Endothelial cell (in vitro differentiated cells): Measurements from ENCODE around the gene ENAH. TPM values are rescaled to one million over a fixed set of nuclear protein-coding genes. Genes with fewer than 3 reads are reported as not detected.
"Not testable (repeated sequence)": the region's sequence is repeated elsewhere in the genome, so short reads cannot be mapped to it uniquely, and the experiment has no call there.

Source experiments
- DNase-seq: peaks from one replicate; pipeline ENCODE4 v3.0.0; 2021; ENCODE audit warnings: low spot score
- H3K27ac Mint-ChIP-seq: one replicate; pipeline ENCODE4 v1.8.0; 2021; ENCODE audit warnings: mixed read lengths, inconsistent platforms; ENCODE audit not compliant: unreplicated experiment
- H3K27me3 Mint-ChIP-seq: one replicate; pipeline ENCODE4 v1.8.0; 2021; ENCODE audit warnings: mild to moderate bottlenecking, moderate library complexity, mixed read lengths, inconsistent platforms; ENCODE audit not compliant: unreplicated experiment
- H3K36me3 Mint-ChIP-seq: one replicate; pipeline ENCODE4 v1.8.0; 2021; ENCODE audit warnings: mild to moderate bottlenecking, low read depth, mixed read lengths, inconsistent platforms; ENCODE audit not compliant: unreplicated experiment
- H3K4me1 Mint-ChIP-seq: one replicate; pipeline ENCODE4 v1.8.0; 2021; ENCODE audit warnings: mild to moderate bottlenecking, mixed read lengths, inconsistent platforms; ENCODE audit not compliant: unreplicated experiment
- H3K4me3 Mint-ChIP-seq: one replicate; pipeline ENCODE4 v1.8.0; 2021; ENCODE audit warnings: mild to moderate bottlenecking, mixed read lengths, inconsistent platforms; ENCODE audit not compliant: unreplicated experiment
- H3K9me3 Mint-ChIP-seq: one replicate; pipeline ENCODE4 v1.8.0; 2021; ENCODE audit warnings: mixed read lengths, inconsistent platforms; ENCODE audit not compliant: unreplicated experiment
- CTCF ChIP-seq: fragments of 200-600 bp; sonication (generic); IDR thresholded peaks from one replicate; pipeline ENCODE4 v1.5.0; 2021; ENCODE audit warnings: antibody characterized with exemption; ENCODE audit not compliant: unreplicated experiment
- total RNA-seq: library from RNA; stranded (reverse); fragmentation: NEBNext Ultra II Directional; extraction: Animal tissue kit (Norgen Biotek cat#: 25700); gene quantifications from one replicate; pipeline ENCODE4 v1.2.1, GENCODE V29; 2021; ENCODE audit not compliant: unreplicated experiment

The ENAH gene
- total RNA-seq, 1 donor from 2014 or later, result 82.9 TPM

GRCh38 chr1:225520587-225521227 is 132.2 kb downstream of the ENAH start:
- H3K27ac Mint-ChIP-seq, result no peak overlapping the region
- peaks cover 14% of the 10 kb centered on the region for H3K36me3 Mint-ChIP-seq
- no peak for TF ChIP-seq CTCF
- DNase-seq, result no peak
- peaks cover 10% of the 10 kb centered on the region for H3K4me1 Mint-ChIP-seq
- no peaks in the 10 kb centered on the region for H3K9me3 Mint-ChIP-seq
- H3K4me3 Mint-ChIP-seq, result no peak overlapping the region
- H3K27me3 Mint-ChIP-seq, result peaks cover 9% of the 10 kb centered on the region

GRCh38 chr1:225519166-225519863 is 133.6 kb downstream of the ENAH start:
- Mint-ChIP-seq H3K4me1 (peaks cover 10% of the 10 kb centered on the region), H3K27me3 (peaks cover 9% of the 10 kb centered on the region), H3K36me3 (peaks cover 14% of the 10 kb centered on the region), H3K9me3 (no peaks in the 10 kb centered on the region), H3K27ac (no peak overlapping the region), H3K4me3 (no peak overlapping the region)
- no peak for TF ChIP-seq CTCF
- peak; percentile 17 for DNase-seq

GRCh38 chr1:225517697-225518096 is 135.2 kb downstream of the ENAH start:
- TF ChIP-seq CTCF, result no peak
- peaks cover 14% of the 10 kb centered on the region for H3K36me3 Mint-ChIP-seq

GRCh38 chr1:225517221-225517620 is 135.7 kb downstream of the ENAH start:
- peaks cover 9% of the 10 kb centered on the region for H3K27me3 Mint-ChIP-seq
- TF ChIP-seq CTCF, result no peak
- H3K4me3 Mint-ChIP-seq, result peak overlapping the region; percentile 14
- DNase-seq, result no peak
- H3K27ac Mint-ChIP-seq, result no peak overlapping the region
- peaks cover 10% of the 10 kb centered on the region for H3K4me1 Mint-ChIP-seq
- H3K36me3 Mint-ChIP-seq, result peaks cover 14% of the 10 kb centered on the region
- no peaks in the 10 kb centered on the region for H3K9me3 Mint-ChIP-seq

More at GRCh38 chr1:225517697-225518096, 135.2 kb downstream of the ENAH start:
- no peaks in the 10 kb centered on the region for H3K9me3 Mint-ChIP-seq
- no peak overlapping the region for H3K27ac Mint-ChIP-seq
- peaks cover 9% of the 10 kb centered on the region for H3K27me3 Mint-ChIP-seq
- H3K4me3 Mint-ChIP-seq, result peak overlapping the region; percentile 14
- no peak for DNase-seq
- peaks cover 10% of the 10 kb centered on the region for H3K4me1 Mint-ChIP-seq

- Mint-ChIP-seq H3K9me3 (no peaks in the 10 kb centered on the region), H3K27ac (no peak overlapping the region), H3K36me3 (peaks cover 14% of the 10 kb centered on the region), H3K4me1 (peaks cover 6% of the 10 kb centered on the region), H3K4me3 (no peak overlapping the region), H3K27me3 (peaks cover 6% of the 10 kb centered on the region)
- TF ChIP-seq CTCF, result no peak
- no peak for DNase-seq
Measured at GRCh38 chr1:225514671-225515081, 138.2 kb downstream of the ENAH start.

GRCh38 chr1:225513576-225513975 is 139.3 kb downstream of the ENAH start:
- H3K4me3 Mint-ChIP-seq, DNase-seq, H3K36me3 Mint-ChIP-seq, H3K4me1 Mint-ChIP-seq, H3K27me3 Mint-ChIP-seq, H3K27ac Mint-ChIP-seq, H3K9me3 Mint-ChIP-seq: not testable (repeated sequence)
